Mucosa of gallbladder (tissue), 1 donor: Measurements from ENCODE around the gene AGL. TPM values are rescaled to one million over a fixed set of nuclear protein-coding genes. Genes with fewer than 3 reads are reported as not detected.
"Not testable (repeated sequence)": the region's sequence is repeated elsewhere in the genome, so short reads cannot be mapped to it uniquely, and the experiment has no call there.

ENCODE experiments used
- DNase-seq: peaks from one replicate; pipeline ENCODE4 v3.0.0-alpha.2; 2020; ENCODE audit warnings: low spot score
- total RNA-seq: library from RNA; stranded (reverse); gene quantifications from one replicate; pipeline ENCODE4 v1.2.1, GENCODE V29; 2021
- donor health status: DM: no; HTN: no; CAD: no.

AGL gene
- 13.9 TPM for total RNA-seq

DNA sequence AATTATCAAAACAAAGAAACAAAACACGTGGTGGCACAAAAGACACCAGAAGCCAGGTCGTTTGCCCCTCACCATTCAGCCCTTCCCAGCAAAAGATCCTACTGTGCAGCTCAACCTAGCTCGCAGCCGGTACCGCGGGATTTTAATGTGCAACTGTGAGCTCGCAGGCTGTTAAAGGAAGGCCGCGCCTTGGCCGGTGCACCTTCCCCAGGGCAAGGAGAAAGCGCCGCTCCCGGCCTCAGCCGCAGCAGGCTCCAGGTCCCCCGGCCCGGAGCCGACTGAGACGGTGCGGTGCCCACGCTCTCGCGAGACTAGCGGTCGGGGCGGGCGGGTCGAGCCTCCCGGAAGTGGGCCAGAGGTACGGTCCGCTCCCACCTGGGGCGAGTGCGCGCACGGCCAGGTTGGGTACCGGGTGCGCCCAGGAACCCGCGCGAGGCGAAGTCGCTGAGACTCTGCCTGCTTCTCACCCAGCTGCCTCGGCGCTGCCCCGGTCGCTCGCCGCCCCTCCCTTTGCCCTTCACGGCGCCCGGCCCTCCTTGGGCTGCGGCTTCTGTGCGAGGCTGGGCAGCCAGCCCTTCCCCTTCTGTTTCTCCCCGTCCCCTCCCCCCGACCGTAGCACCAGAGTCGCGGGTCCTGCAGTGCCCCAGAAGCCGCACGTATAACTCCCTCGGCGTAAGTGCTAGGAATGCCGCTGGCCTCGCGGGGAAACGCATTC lies at the start of gene AGL:
Gene AGL, plus strand, starts transcription at position 618 of the 715 bp plus-strand sequence. CDS start 682 bp downstream, outside the sequence.
- DNase-seq = peak; percentile 87

DNA sequence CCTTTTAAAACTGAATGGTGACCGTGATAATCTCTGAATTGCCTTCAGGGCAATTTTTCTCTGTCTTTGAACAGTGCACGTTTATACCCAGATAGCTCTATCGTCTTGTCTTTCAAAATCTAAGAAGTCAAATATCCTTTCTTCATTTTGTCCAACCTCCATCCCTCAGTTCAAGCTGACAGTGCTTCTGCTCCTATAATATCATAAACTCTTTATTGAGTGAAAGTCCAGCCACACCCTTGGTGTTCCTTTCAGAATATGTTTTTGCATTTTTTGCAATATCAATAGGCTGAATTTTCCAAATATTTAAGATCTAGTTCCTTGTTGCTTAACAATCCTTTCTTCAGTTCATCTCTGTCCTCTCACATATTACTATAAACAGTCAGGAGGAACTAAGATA lies 48.6 kb upstream of the AGL start:
- DNase-seq = no peak

DNA sequence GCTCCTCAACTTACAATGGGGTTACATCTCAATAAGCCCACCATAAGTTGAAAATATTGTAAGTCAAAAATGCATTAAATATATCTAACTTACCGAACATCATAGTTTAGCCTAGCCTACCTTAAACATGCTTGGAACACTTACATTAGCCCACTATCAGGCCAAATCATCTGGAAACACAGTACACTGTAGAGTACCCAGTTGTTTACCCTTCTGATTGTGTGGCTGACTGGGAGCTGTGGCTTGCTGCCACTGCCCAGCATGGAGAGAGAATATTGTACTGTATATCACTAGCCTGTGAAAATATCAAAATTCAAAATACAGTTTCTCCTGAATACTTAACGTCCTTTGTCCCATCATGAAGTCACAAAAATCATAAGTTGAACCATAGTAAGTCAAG lies 43.3 kb upstream of the AGL start:
- no peak for DNase-seq

DNA sequence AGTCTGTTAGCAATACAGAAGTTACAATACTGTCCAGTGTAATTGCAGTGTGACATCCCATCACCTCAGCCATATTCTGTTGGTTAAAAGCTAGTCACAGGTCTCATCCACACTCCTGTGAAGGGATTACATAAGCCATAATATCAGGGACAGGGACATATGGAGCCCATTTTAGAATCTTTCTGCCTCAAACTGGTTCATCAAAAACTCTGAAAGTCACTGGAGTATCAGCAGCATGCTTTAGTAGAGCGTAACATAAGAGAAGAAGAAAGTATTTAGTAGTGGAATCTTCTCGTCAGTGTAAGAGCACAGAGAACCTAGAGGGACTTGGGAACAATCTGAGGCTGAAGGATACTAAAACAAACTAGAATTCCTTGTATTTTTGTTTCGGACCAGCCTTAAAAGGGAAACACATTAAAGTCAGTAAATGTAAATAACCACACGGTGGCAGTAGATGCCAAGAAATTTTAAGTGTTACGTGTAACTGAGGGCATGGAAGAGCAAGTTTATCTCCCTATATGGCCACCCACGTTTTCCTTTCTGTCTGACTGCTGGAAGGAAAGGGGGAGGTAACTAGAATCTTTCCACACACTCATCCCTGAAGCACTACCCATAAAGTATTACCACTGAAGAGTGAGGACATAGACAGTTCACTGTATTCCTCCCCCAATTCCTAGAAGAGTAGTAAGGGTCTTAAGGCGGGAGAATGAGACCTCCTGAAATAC lies 41.6 kb upstream of the AGL start:
- peak; percentile 49 for DNase-seq

DNA sequence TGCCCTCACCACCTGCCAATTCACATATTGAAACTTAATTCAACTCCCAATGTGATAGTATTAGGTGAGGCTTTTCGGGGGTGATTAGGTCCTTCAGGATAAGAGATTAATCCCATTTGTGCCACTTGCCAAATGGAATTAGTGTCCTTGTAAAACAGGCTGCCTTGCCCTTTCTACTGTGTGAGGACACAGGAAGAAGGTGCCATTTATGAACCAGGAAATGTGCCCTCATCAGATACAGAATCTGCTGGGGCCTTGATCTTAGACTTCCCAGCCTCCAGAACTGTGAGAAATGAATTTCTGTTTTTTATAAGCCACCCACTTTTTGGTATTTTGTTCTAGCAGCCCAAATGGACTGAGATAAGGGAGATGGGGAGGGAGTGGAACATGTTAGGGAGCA lies 39.1 kb upstream of the AGL start:
- no peak for DNase-seq

DNA sequence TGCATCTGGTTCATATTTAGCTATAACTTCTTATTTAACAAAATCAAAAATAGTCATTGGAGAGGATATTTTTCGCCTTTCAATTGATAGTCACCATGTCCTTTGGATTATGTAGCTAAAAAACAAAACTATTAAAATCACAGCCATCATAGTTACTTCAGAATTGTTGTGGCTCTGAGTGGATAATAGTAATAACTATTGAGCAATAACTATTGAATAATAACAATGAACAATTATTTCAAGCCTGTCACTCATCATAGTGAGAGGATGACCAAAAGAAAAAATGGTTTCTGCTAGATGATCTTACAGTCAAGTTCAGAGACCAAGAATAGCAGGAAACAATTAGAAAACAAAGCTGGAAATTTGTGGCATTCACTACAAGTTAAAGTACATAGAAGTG lies 38.4 kb upstream of the AGL start:
- DNase-seq = no peak

DNA sequence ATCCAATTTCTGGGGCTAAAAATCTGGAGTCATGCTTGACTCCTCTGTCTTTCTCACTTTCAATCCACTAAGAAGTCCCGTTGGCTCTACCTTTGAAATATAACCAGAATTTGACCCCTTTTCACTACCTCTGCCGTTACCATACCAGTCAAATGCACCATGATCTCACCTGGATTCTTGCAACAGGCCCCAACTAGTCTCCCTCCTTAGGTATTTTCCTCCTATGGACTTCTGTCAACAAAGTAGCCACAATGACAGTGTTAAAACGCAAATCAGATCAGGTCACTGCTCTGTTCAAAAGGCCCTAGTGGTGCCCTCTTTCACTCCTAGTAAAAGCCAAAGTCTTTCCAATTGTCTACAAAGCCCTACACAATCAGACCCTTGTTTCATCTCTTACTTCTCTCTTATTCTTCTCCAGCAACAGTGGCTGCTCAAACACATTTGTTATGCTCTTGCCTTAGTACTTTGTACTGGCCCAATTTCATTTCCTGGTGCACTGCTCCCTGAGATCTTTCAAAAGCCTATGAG lies 35.7 kb upstream of the AGL start:
- no peak for DNase-seq

DNA sequence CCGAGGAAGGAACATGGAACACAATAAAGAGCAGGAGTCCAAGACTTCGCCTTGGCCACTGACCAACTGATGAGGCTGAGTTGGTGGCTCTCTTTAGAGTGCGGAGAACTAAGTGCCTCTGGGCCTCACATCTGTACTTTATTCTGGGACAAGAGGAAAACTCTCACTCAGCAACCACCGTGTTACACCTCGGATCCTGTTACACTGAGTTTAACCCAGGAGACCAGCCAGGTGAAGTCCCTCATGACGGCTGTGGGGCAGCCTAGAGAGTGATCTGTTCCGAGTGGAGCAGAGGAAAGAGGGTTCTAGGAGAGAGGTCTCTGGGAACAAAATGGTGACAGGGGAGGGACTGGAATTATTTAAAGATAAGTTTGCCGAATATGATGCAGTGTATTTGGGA lies 33.5 kb upstream of the AGL start:
- no peak for DNase-seq

DNA sequence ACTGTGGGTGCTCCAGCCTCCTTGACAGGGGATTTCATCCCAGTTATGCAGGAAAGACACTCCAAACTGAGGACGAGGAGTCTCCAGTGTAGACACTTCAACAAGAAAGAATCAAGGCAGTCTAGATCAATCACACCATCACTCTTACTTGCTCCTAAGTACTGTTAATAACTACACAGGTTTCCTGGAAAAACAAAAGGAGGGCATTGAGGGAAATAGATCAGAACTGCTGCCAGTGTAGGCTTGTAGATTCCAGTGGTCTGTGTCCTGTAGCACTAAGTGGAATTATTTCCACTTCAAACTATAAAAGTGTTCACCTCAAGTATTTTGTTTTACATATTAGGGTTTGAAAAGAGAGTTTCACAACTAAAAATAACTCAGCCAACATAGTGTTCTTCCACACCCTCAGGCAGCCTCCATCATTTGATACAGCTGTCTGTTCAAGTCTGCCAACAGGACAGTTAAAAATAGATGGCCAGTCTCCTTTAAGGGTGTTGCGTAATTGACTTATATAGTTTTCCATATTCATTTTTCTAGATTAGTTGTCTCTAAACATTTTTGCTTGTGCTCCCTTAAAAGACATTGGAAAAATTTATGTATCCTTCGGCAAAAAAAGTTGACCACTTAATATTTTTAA lies 32.0 kb upstream of the AGL start:
- DNase-seq = no peak

DNA sequence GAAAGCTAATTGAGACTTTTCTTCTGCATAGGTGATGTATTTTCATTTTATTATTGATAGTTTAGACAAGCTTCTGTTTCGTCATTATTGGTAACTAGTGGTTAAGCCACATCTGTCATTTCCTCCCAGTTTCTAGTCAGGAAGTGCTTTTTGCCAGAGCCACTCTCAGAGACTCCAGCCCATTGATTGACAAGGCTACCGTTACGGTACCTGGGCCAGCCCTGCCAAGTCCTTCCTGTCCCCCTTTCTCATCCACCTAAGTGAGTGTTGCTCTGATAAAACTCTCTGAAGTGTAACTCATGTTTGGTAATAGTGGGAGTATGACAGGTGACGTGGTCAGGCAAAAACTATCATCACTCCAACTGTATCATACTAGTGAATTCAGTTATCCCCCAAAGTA lies 29.6 kb upstream of the AGL start:
- DNase-seq = no peak

DNA sequence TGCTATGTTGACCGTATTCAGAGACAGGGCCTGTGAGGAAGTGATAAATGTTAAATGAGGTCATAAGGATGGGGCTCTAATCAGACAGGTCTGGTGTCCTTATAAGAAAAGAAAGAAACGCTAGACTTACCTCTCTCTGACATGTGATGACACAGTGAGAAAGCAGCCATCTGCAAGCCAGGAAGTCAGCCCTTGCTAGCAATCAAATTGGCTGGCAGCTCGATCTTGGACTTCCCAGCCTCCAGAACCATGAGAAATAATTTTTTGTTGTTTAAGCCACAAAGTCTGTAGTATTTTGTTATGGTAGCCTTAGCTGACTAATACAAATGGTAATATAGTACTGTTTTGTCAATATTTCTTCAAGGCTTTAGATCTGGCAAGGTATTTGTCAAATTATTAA lies 25.1 kb upstream of the AGL start:
- DNase-seq = no peak

DNA sequence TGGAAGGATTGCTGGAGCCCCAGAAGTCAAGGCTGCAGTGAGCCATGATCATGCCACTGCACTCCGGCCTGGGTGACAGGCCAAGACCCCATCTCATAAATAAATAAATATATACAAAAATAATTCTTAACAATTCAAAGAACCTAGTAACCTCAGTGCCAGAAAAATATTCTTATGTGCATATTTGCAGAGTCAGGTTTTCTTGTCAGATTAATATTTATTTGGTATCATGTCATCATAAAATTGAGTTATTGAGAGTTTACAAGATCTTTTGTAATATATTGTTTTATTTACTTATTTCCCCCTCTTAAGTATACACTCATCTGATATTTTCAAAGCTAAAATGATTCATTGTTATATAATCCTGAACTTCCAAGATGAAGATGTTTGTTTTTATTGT lies 24.5 kb upstream of the AGL start:
- DNase-seq = no peak

DNA sequence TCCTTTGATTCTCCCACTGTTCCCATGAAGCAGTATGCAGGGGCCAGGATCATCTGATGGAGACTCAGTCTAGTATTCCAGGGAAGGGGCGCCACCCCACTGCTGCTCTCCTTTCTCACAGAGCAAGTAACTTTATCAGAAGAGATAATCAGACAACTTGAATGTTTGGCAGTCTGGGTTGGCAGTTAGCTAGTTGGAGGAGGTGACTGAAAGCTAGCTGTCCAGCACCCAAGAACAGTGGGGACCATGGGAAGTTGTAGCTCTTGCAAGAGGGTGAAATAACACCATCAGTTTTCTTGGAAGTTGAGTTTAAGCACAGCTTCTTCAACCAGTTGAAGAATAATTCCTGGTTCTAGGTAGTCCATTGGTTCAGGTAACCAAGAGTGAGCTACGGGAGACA lies 22.2 kb upstream of the AGL start:
- no peak for DNase-seq

DNA sequence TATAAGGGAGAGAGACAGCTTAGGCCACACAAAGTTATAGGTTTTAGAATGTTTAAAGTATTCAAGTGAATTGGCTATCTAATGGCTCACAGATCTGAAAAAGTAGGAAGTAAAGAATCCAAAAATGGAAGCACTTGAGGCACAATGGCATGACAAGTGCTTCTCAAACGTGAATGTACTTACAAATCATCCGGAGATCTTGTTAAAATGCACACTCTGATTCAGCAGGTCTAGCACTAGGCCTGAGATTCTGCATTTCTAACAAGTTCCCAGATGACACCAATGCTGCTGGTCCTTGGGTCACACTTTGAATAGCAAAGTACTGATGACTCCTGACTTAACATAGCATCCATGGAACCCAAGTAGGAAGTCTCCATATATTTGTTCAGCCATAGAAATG lies 20.9 kb upstream of the AGL start:
- DNase-seq = no peak

DNA sequence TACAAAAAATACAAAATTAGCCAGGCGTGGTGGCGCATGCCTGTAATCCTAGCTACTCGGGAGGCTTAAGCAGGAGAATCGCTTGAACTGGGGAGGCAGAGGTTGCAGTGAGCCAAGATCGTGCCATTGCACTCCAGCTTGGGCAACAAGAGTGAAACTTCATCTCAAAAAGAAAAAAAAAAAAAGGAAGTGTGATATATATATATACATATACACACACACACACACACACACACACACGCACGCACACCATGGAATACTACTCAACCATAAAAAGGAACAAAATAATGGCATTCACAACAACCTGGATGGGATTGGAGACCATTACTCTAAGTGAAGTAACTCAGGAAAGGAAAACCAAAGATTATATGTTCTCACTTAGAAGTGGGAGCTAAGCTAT lies 16.2 kb upstream of the AGL start:
- not testable (repeated sequence) for DNase-seq

DNA sequence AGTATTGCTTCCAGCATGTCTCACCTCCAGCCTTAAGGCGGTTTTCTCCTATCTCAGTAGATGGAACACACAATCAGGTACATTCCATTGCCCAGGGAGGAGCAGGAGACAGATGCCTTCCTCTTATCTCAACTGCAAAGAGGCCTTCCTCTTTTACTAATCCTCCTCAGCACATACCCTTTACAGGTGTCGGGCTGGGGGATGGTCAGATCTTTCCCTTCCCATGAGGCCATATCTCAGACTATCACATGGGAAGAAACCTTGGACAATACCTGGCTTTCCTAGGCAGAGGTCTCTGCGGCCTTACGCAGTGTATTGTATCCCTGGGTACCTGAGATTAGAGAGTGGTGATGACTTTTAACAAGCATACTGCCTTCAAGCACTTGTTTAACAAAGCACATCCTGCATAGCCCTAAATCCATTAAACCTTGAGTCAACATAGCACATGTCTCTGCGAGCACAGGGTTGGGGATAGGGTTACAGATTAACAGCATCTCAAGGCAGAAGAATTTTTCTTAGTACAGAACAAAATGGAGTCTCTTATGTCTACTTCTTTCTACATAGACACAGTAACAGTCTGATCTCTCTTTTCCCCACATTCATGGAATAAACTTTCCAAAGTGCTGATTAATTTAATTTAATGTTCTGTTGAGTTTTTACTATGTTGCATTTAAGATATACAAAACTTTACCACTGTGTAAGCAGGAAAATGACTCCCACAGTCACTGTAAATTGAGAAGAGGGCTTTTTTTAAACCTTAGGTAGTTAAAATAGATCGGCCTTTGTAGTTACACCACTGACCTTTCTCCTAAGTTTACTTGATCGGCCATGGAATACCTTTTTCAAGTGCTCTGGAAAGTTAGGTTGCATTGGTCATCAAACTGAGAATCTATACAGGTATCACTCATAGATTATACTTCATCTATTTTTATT lies 13.7 kb upstream of the AGL start:
- not testable (repeated sequence) for DNase-seq

DNA sequence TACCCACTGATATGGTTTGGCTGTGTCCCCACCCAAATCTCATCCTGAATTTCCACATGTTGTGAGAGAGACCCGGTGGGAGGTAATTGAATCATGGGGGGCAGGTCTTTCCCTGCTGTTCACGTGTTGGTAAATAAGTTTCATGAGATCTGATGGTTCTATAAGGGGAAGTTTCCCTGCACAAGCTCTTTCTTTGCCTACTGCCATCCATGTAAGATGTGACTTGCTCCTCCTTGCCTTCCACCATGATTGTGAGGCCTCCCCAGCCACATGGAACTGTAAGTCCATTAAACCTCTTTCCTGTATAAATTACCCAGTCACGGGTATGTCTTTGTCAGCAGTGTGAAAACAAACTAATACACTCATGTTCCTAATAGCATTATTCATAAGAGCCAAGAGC lies 9.8 kb upstream of the AGL start:
- DNase-seq = not testable (repeated sequence)

DNA sequence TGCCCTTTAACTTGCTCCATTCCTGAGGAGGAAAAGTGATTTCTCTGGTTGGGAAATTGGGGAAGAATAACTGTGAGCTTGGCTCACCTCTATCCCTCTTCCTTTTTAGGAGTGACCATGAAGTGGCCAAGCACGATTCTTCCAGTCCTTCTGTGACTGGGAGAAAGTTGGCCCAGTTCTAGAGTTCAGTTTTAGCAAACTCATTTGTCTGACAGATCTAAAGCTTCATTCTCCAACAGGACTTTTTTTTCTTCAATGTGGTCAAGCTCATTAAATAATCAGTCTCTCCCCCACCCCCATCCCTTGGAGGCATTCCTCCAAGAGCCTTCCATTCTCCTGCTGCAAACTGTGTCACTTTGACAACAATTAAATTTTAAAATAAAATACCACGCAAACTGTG lies 6.4 kb upstream of the AGL start:
- DNase-seq = no peak

DNA sequence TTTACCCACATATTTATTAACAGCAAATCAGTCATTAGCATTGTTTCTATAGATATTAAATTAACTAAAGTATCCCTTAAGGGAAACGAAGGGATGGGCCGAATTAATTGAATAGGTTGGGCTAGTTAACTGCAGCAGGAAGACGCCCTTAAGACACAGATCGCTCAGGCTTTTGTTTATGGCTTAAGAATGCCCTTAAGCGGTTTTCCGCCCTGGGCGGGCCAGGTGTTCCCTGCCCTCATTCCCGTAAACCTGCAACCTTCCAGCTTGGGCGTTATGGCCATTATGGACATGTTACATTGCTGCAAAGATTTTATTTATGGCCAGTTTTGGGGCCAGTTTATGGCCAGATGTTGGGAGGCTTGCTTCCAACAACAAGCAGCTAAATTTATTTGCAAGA lies 5.0 kb upstream of the AGL start:
- not testable (repeated sequence) for DNase-seq

DNA sequence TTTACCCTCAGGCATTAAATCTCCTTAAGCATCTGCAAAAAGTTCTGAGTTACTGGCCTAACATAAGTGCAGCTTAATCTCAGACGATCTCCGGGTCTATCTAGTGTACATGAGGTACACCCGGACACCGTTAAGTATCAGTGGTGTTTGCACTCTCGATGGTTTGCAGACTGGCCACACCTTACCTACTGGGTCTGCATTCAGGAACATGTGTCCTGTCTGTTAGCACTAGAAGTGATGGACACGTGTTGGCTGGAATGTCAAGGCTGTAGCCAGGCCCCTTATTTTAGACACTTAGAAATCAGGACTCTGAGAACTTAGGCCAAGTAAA lies 783 bp upstream of the AGL start:
- no peak for DNase-seq

DNA sequence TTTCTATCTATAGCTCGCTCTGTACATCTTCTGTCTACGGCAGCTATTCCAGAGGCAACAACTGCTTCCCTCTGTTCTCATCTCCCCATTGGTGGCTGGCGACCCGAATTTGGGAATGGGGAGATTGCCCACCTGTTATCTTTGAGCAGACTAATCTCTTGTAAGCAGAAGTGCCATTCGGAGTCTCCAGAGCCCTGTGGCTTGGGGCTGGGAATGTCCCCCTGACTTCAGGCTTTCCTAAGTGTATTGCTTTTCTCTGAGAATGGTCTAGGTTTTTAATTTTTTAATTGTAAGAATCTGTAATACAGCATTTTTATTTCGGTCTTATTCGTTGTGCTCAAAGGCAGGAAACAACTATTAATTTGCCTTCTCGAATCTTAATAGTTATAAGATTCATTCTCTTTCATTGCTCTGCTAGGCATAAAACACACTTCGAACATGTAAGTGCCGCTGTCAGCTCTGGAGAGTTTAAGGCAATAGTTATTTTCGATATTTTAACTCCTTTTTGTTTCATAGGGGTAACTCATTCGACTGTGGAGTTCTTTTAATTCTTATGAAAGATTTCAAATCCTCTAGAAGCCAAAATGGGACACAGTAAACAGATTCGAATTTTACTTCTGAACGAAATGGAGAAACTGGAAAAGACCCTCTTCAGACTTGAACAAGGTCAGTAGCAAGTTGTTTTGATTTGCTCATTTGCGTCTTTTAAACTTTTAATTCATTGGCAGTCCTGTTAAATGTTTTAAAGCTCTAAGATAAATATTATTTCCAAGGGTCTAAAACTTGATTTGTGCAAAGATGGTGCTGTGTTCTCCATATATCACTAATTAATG lies 514 bp downstream of the AGL start:
- DNase-seq = no peak
